Left renal cortex interstitium (tissue), 4 donors: ENCODE results near the gene ZNF628. TPM values are rescaled to one million over a fixed set of nuclear protein-coding genes. Genes with fewer than 3 reads are reported as not detected.

Source experiments
- DNase-seq, 4 donors: peaks; one replicate each; pipeline ENCODE4 v3.0.0-alpha.2; 2013; ENCODE audit warnings: low read depth in 4 of 4, low spot score in 2 of 4, missing footprints in 1 of 4
- polyA plus RNA-seq, 4 donors: library from polyadenylated mRNA; unstranded; fragments of 120-200 nt; gene quantifications; one replicate each; pipeline ENCODE4 v1.2.1, GENCODE V29; 2013; ENCODE audit not compliant: insufficient read length in 4 of 4

Gene ZNF628
- polyA plus RNA-seq, 4 donors = 2.3 to 6.8 (median 4.4) TPM

GRCh38 chr19:55482967-55483705 is 6.7 kb downstream of the ZNF628 start:
- DNase-seq = no peak

- DNase-seq = no peak
Observed at GRCh38 chr19:55483706-55484592, 7.5 kb downstream of the ZNF628 start.

DNA sequence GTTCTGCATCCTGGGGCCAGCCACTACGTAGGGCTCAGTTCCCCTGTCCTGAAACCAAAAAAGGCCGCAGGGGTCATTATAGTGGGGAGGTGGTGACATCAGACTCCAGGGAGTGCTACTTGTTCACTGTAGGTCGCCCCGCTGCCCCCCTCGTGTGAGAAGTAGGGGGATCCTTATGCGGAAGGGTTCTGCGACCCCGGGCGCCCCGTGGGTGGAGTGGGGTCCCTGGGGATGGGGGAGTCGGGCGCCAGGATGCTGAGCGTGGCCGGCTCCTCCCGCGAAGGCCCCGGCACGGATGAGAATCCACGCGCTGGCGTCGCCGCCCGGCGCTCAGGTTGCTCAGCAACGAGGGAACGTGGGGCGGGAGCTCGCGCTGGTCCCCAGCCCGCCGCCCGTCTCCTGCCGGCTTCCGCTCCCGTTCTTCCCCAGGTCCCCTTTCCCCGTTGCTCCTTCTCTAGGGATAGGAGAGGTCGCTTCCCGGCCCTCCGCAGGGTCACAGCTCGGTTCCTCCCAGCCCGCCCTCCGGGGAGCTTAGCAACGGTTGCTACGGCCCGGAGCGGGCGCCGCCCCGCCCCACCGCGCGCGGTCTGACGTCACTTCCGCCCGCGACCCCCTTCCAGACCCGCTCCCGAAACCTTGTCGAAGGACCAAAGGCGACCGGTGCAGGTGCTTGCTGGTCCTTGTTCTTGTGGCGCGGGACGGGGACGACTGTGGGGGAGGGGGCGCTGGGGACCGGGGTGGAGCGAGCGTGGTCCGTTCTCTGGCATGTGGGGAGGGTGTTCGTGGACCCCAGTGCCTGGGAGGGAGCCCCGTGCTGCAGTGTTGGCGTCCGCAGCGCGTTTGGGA is 8.4 kb downstream of the ZNF628 start, which contains the start of gene NAT14:
Gene NAT14 (plus strand): TSS at position 596 of the 846 bp plus-strand sequence. CDS start 521 bp downstream, outside the sequence.
- DNase-seq = no peak

DNA sequence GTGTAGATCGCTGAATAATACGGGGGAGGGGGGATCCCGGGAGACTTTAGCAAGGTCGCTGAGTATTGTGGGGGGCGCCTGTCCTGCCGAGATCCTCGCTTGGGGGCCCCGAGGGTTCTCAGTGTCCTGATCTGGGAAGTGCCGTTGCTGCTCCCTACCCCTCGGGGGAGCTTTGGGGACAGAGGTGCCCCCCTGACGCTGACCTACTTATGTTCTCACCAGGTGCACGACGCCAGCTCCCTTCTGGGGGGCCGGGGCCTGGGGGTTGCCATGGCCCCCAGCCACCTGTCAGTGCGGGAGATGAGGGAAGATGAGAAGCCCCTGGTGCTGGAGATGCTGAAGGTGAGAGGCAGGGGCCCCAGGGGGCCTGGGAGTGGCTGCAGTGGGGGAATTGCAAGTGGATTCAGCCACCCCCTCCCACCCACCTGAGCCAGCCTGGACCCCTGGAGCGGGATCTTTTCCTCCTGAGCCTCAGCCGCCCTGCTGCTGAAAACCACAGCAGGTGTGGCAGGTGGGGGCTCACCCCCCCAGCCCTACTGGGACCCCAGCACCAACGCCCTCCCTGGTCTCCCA is 9.1 kb downstream of the ZNF628 start:
- DNase-seq = no peak

GRCh38 chr19:55486043-55486970 is 9.9 kb downstream of the ZNF628 start:
- no peak for DNase-seq

- DNase-seq = no peak
Observed at GRCh38 chr19:55486971-55487923, 10.8 kb downstream of the ZNF628 start.

DNA sequence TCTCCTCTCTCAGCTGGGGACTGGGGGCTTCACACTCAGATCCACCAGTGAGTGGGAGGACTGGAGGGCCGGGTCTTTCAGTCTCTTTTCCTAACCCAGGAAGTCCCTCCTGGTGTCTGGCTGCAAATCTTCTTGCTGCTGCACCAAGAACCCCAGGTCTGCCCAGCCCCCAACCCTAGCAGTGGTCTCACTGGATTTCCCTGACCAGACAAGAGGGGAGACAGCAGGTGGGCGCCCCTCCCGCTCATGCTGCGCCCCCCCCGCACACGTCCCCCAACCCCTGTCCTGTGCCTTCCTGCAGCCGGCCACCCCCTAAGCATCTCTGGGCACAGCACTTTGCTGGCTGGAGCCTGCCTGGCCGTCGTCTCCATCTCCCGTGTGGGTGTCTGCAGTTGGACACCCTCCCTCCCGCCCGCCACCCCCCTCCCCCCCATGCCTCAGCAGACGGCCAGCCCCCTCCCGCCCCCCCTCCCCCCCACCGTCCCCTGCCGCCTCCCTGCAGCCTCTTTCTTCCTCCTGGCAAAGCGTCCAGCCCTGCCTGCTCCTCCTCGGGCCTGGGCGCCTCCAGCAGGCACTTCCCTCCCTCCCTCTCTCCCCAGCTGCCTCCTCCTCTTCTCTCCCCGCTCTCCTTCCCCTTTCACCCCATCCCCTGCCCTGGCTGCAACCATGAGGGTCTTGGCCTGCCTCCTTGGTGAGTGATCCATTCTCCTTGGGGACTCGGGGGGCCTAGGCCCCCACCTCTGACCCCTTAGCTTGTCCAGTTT is 11.7 kb downstream of the ZNF628 start, which contains the start of gene SSC5D:
Gene SSC5D (plus strand): TSS at position 513 of the 764 bp plus-strand sequence. CDS start 154 bp downstream, at position 667.
- DNase-seq = no peak

DNA sequence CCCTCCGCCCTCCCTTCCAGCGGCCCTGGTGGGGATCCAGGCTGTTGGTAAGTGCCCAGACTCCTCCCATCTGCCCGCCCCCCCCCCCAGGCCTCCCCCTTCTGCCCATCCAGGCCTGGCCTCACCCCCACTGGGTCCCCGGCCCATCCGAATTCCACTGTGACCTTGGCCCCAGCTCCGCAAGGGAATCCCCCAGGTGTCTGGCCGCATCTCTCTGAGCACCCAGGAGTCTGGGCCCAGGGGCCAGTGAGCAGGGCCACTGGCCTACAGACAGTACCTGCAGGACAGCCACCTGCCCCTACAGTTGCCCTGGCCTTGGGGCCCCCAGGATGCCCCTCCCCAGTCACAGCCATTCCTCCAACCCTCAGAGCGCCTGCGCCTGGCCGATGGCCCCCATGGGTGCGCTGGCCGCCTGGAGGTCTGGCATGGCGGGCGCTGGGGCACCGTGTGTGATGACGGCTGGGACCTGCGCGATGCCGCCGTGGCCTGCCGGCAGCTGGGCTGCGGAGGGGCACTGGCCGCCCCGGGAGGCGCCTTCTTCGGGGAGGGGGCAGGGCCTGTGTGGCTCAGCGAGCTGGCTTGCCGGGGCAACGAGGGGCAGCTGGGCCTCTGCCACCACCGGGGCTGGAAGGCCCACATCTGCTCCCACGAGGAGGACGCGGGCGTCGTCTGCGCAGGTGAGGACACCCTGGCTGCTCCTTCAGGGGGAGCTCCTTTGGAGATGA is 12.7 kb downstream of the ZNF628 start:
- no peak for DNase-seq

DNA sequence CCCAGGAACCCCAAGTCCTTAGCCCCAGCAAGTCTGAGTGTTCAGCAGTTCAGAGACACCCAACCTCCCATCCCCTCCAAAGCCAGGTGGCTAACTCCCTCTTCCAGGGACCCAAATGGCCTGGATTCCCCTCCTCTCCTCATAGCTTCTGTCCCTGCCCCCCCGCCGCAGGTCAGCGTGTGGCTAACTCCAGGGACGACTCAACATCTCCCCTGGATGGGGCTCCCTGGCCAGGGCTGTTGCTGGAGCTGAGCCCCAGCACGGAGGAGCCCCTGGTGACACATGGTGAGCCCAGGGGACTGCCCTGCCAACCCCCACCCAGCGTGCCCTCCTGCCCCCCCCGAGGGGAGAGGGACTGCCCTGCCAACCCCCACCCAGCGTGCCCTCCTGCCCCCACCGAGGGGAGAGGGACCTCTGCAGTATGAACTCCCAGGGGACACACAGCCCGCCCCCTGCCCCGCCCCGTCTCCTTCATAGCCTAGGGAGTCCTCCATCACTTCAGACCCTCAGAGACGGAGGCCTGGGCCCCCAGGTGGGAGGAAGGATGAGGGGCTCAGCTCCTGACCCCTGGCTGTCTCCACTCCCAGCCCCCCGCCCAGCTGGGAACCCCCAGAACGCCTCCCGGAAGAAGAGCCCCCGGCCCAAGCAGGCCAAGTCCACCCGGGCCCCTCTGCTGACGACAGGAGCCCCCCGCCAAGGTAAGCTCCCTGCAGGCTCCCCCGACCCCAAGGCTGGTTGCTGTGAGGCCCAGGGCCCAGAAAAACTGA is 13.5 kb downstream of the ZNF628 start:
- DNase-seq = no peak

- DNase-seq = no peak
Observed at GRCh38 chr19:55490478-55491432, 14.3 kb downstream of the ZNF628 start.

DNA sequence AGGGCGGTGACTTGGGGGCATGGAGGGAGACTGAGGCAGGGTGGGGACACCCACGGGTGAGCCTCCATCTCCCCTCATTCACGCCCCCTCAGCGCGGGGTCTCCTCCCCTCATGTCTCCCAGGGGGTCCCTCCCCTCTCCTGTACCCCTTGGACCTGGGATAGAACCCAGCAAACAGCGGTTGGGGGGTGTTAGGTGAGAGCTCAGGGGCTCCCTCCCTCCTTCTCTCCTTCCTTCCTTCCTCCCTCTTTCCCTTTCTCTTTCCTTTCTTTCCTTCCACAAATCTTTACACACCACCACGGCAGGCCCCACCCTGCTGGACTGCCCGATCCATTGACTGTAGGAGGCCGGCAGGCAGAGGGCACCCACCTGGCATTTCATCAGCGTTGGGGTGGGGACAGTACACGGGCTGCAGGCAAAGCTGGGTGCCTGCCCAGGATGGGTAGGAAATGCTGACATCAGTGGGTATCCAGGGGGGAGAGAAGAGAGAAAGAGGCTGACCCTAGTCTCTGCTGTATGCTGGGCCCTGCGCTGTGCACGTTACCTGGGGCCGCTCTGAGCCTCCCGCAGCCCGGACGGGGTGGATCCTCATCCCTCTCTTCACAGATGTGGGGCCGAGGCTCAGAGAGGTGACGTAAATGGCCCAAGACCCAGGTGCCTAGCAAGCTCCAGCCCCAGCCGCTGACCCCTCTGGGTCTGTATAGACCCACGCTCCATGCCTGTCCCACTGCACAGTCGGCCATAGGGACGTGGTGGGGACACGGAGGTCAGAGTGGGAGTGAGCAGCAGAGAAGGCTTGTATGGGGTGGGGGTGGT is 15.3 kb downstream of the ZNF628 start:
- DNase-seq = no peak

DNA sequence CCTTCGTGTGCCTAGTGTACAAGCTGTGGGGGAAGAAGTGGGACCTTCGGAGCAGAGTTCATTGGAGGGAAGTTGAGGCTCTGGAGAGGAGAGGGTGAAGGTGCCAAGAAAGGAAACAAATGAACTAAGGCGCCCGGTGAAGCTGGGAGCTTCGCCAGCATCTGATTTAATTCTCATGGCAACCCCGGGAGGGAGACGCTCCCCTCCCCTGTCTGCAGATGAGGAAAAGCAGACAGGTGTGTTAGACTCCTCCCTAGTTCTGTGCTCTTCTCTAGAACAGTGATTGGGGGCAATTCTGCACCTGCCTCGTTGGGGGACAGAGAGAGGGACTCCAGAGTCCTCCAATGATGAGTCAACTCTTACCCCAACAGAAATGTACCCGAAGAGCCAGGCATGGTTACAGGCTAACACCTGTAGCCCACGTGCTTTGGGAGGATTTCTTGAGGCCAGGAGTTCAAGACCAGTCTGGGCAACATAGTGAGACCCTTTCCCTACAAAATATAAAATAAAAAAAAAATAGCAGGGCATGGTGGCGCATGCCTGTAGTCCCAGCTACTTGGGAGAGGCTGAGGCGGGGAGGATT is 16.0 kb downstream of the ZNF628 start:
- DNase-seq = no peak

- no peak for DNase-seq
Observed at GRCh38 chr19:55493052-55493644, 16.7 kb downstream of the ZNF628 start.
